Psoas muscle (tissue), 8 donors: ENCODE measurements around the gene AK4. TPM values are rescaled to one million over a fixed set of nuclear protein-coding genes. Genes with fewer than 3 reads are reported as not detected.

Experiments used
- ATAC-seq, 4 donors: fragments of 200-7000 bp; cut with Tn5 transposase; one replicate each; pipeline ENCODE4 v1.9.1; 2020; ENCODE audit warnings: moderate library complexity in 3 of 4, mild to moderate bottlenecking in 2 of 4
- DNase-seq, 2 donors: peaks; one replicate each; pipeline ENCODE4 v3.0.0-alpha.2; 2020
- H3K27ac ChIP-seq: fragments of 200-600 bp; one replicate; pipeline ENCODE4 v1.8.0; 2022
- H3K27me3 ChIP-seq, 3 donors: fragments of 200-600 bp in 1 of 3; one replicate each; pipeline versions ENCODE4 v1.6.1 to v1.8.0; 2013 to 2022; ENCODE audit warnings: low read length in 2 of 3, mild to moderate bottlenecking in 2 of 3, moderate library complexity in 1 of 3; ENCODE audit not compliant: insufficient read depth in 3 of 3
- H3K36me3 ChIP-seq, 2 donors: fragments of 200-600 bp in 1 of 2; one replicate each; pipeline versions ENCODE4 v1.6.1 to v1.8.0; 2013 to 2022; ENCODE audit warnings: low read depth in 1 of 2, mild to moderate bottlenecking in 1 of 2, moderate library complexity in 1 of 2; ENCODE audit not compliant: insufficient read depth in 1 of 2
- H3K4me1 ChIP-seq: fragments of 200-600 bp; one replicate; pipeline ENCODE4 v1.8.0; 2022
- H3K4me3 ChIP-seq: fragments of 200-600 bp; one replicate; pipeline ENCODE4 v1.8.0; 2022; ENCODE audit warnings: mild to moderate bottlenecking
- H3K9me3 ChIP-seq: fragments of 200-600 bp; one replicate; pipeline ENCODE4 v1.8.0; 2022
- WGBS, 3 donors: extraction: QIAGEN DNeasy Blood & Tissue Kit; methylation state at CpG; one replicate each; pipeline versions ENCODE4 v1.1.6 to v1.1.7; 2013; 5-methylcytosine and 5-hydroxymethylcytosine counted together
- intact Hi-C, 2 donors: fragments of 100-400 bp; cut with DNase I; formaldehyde crosslinking; loops; one replicate each; pipeline versions ENCODE4 v1.11.0 to v1.14.2; 2022
- polyA plus RNA-seq, 3 donors: library from polyadenylated mRNA; stranded (reverse); fragments of 200-250 nt; gene quantifications; one replicate each; pipeline ENCODE4 v1.2.3, GENCODE V29; 2013
- total RNA-seq, 4 donors: library from RNA; stranded (reverse); fragmentation: NEBNext Ultra II Directional in 2 of 4; extraction: Animal tissue kit (Norgen Biotek cat#: 25700) in 2 of 4; gene quantifications; one replicate each; pipeline versions ENCODE4 v1.2.1 to v1.2.4, GENCODE V29; 2021 to 2023
- TF ChIP-seq, protein P1 (sequence below): fragments of 200-600 bp; IDR thresholded peaks from one replicate; pipeline ENCODE4 v1.8.0; 2022; ENCODE audit warnings: antibody characterized with exemption
- donor health status: healthy with polysubstance abuse.
- donor health status: DM: no; HTN: no; CAD: no; lungs with moderate emphysema.
- donor health status: Bipolar disorder and iron deficiency.
- donor health status: healthy.
- donor health status: DM: yes; HTN: yes; CAD: no.
- donor health status: DM: no; HTN: no; CAD: no.
- donor health status: DM: no; HTN: no; CAD: no.
- donor health status: DM: yes; HTN: yes; CAD: no.

Gene AK4
- total and polyA plus RNA-seq, 7 donors, result 0.37 to 29.0 (median 1.4) TPM

DNA sequence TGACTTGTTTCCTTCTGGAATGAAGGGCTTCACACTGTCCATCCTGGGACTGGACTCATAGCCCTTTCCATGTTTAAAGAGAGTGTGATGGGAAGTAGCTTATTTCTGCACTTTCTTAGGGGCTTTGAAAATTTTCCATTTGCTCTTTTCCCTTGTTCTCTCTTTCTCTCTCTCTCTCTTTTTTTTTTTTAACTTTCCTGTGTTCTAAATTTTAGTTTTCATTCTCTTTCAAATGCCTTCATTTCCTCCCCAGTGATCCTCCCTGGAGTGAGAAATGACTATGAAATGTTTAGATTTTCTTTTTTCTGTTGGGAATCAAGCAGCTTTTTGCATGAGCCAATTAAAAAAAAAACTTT, 2.1 kb downstream of the AK4 start:
- TF ChIP-seq, protein P1, sequence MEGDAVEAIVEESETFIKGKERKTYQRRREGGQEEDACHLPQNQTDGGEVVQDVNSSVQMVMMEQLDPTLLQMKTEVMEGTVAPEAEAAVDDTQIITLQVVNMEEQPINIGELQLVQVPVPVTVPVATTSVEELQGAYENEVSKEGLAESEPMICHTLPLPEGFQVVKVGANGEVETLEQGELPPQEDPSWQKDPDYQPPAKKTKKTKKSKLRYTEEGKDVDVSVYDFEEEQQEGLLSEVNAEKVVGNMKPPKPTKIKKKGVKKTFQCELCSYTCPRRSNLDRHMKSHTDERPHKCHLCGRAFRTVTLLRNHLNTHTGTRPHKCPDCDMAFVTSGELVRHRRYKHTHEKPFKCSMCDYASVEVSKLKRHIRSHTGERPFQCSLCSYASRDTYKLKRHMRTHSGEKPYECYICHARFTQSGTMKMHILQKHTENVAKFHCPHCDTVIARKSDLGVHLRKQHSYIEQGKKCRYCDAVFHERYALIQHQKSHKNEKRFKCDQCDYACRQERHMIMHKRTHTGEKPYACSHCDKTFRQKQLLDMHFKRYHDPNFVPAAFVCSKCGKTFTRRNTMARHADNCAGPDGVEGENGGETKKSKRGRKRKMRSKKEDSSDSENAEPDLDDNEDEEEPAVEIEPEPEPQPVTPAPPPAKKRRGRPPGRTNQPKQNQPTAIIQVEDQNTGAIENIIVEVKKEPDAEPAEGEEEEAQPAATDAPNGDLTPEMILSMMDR, result no peak
- intact Hi-C loops, result loop anchor here in 1 of 2 donors (5.0 kb wide), 1 partner anchor 73 kb away; no protein-coding TSS in a partner anchor
- no peak overlapping the region for H3K27ac ChIP-seq
- ATAC-seq (no peak), DNase-seq (no peak)
- H3K4me3 ChIP-seq, result no peak overlapping the region
- peaks cover 0 to 13% (median 1%) of the 10 kb centered on the region in 3 donors for H3K27me3 ChIP-seq
- H3K4me1 ChIP-seq, result peaks cover 4% of the 10 kb centered on the region
- H3K9me3 ChIP-seq, result no peaks in the 10 kb centered on the region
- no peaks in the 10 kb centered on the region for H3K36me3 ChIP-seq

DNA sequence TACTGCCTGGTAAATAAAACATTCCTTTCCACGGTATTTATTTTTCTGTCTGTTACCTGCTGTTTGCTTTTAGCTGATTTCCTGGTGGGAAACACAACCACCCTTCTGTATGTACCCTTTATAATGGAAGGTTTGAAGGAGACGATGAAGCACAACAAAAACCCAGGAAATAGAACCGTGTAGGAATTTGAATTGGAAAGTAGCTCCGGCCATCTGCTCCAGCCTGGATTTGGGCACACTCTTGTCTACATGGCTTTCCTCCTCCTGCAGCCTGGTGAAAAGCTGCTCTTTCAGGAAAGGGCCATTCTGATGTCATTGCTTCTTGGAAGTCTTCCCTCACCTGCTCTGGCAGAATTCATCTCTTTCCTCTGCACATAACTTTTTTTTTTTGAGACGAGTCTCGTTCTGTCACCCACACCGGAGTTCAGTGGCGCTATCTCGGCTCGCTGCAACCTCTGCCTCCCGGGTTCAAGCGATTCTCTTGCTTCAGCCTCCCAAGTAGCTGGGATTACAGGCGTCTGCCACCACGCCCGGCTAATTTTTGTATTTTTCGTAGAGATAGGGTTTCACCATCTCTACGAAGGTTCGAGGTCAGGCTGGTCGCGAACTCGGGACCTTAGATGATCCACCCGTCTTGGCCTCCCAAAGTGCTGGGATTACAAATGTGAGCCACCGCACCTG, 2.7 kb downstream of the AK4 start:
- no peak overlapping the region for H3K4me3 ChIP-seq
- H3K27ac ChIP-seq, result no peak overlapping the region
- WGBS, 3 donors, result 84 to 88% (median 85%) methylated on average over 23 of the region's 23 CpGs
- peaks cover 4% of the 10 kb centered on the region for H3K4me1 ChIP-seq
- no peaks in the 10 kb centered on the region for H3K36me3 ChIP-seq
- DNase-seq, result no peak
- no peak for ATAC-seq
- no peaks in the 10 kb centered on the region for H3K9me3 ChIP-seq
- TF ChIP-seq, protein P1, result no peak
- H3K27me3 ChIP-seq, result peaks cover 0 to 13% (median 0%) of the 10 kb centered on the region in 3 donors
- intact Hi-C loops, result loop anchor here in 1 of 2 donors (5.0 kb wide), 1 partner anchor 73 kb away; no protein-coding TSS in a partner anchor

DNA sequence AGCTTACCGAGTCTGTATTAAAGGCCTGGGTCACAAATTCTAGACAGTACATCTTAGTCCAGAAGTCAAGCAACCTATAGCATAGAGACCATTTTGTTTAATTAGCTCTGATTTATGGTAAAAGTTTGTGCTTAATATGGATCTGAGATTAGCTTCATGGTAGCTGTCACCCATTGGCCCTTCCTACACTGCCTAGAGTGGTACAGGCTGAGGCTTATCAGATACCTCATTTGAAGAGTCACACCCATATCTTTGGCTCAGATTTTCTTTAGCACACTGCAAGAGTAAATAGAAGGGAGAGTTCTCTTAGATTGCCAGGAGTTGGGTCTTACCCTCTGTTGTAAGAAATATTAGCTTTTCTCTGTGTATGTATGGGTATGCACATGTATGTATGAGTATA, 3.6 kb downstream of the AK4 start:
- Histone ChIP-seq H3K4me3 (no peak overlapping the region), H3K36me3 (no peaks in the 10 kb centered on the region), H3K27ac (no peak overlapping the region), H3K9me3 (no peaks in the 10 kb centered on the region), H3K4me1 (peaks cover 4% of the 10 kb centered on the region), H3K27me3 (peaks cover 0 to 7% (median 0%) of the 10 kb centered on the region in 3 donors)
- no peak for ATAC-seq
- intact Hi-C loops, result loop anchor here in 1 of 2 donors (5.0 kb wide), 1 partner anchor 74 kb away; no protein-coding TSS in a partner anchor
- no peak for DNase-seq
- TF ChIP-seq, protein P1, result no peak
- WGBS, 3 donors, result 94 to 100% (median 97%) methylated on average over 1 of the region's 1 CpG

DNA sequence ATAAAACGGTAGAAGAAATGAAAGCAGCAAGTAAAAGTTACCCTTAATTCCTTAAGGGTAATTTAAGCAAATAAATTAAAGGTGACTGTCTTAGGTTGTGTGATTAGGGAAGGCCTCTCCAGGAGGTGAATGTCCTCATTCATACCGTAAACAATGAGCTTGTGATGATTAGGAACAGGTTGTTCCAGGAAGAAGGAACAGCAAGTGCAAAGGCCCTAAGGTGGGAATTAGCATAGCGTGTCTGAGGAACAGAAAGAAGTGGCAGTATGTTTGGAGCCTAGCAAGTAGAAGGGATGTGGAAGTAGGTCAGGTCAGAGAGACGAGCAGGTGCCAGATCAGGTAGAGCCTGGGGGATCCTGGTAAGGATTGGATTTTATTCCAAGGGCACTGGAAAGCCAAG, 5.6 kb downstream of the AK4 start:
- H3K4me3 ChIP-seq, result no peak overlapping the region
- ATAC-seq (no peak), DNase-seq (no peak)
- no peaks in the 10 kb centered on the region for H3K4me1 ChIP-seq
- no peak overlapping the region for H3K27ac ChIP-seq
- intact Hi-C loops, result loop anchor here in 1 of 2 donors (5.0 kb wide), 1 partner anchor 76 kb away; no protein-coding TSS in a partner anchor
- H3K36me3 ChIP-seq, result no peaks in the 10 kb centered on the region
- no peaks in the 10 kb centered on the region for H3K27me3 ChIP-seq
- H3K9me3 ChIP-seq, result no peaks in the 10 kb centered on the region
- TF ChIP-seq, protein P1, result no peak
- 90 to 95% (median 92%) methylated on average over 4 of the region's 4 CpGs for WGBS, 3 donors
